ENCODE results near the gene EFCAB7.

Gene EFCAB7

GRCh38 chr1:63548303-63548702 lies 25.0 kb downstream of the EFCAB7 start:
- TF ChIP-seq SUZ12 (IDR thresholded peaks at IDR 0.05; ENCODE audit: extremely low read depth, insufficient read depth, insufficient read length), result no peak
- no peak for TF ChIP-seq ZNF274 (IDR thresholded peaks at IDR 0.05; ENCODE audit: low read depth, low read length)
- no peak for TF ChIP-seq YY1 (IDR thresholded peaks at IDR 0.05; ENCODE audit: insufficient read depth, insufficient read length)
- H3K9me3 ChIP-seq (ENCODE audit: insufficient read depth, low read length), result no peaks in the 10 kb centered on the region
- H3K9ac ChIP-seq (ENCODE audit: insufficient read length, low read depth), result no peak overlapping the region
- DNase-seq (ENCODE audit: low read depth, low spot score), result no peak
- H3K27me3 ChIP-seq (ENCODE audit: insufficient read depth, insufficient read length), result no peaks in the 10 kb centered on the region
- H3K4me3 ChIP-seq (ENCODE audit: insufficient read length, low read depth), result no peak overlapping the region
- no peaks in the 10 kb centered on the region for H3K36me3 ChIP-seq (ENCODE audit: insufficient read depth, insufficient read length, low read length)
- H3K4me1 ChIP-seq (ENCODE audit: insufficient read depth, insufficient read length), result no peaks in the 10 kb centered on the region

- no peak for TF ChIP-seq SUZ12 (IDR thresholded peaks at IDR 0.05; ENCODE audit: extremely low read depth, insufficient read depth, insufficient read length)
- no peak for TF ChIP-seq ZNF274 (IDR thresholded peaks at IDR 0.05; ENCODE audit: low read depth, low read length)
- no peak for TF ChIP-seq YY1 (IDR thresholded peaks at IDR 0.05; ENCODE audit: insufficient read depth, insufficient read length)
- no peaks in the 10 kb centered on the region for H3K36me3 ChIP-seq (ENCODE audit: insufficient read depth, insufficient read length, low read length)
- no peak overlapping the region for H3K9ac ChIP-seq (ENCODE audit: insufficient read length, low read depth)
- no peak overlapping the region for H3K4me3 ChIP-seq (ENCODE audit: insufficient read length, low read depth)
- no peaks in the 10 kb centered on the region for H3K4me1 ChIP-seq (ENCODE audit: insufficient read depth, insufficient read length)
- DNase-seq (ENCODE audit: low read depth, low spot score), result no peak
- H3K27me3 ChIP-seq (ENCODE audit: insufficient read depth, insufficient read length), result no peaks in the 10 kb centered on the region
- no peaks in the 10 kb centered on the region for H3K9me3 ChIP-seq (ENCODE audit: insufficient read depth, low read length)
Observed at GRCh38 chr1:63548877-63549276, 25.6 kb downstream of the EFCAB7 start.

- no peak for DNase-seq (ENCODE audit: low read depth, low spot score)
- TF ChIP-seq SUZ12 (IDR thresholded peaks at IDR 0.05; ENCODE audit: extremely low read depth, insufficient read depth, insufficient read length) (no peak), ZNF274 (IDR thresholded peaks at IDR 0.05; ENCODE audit: low read depth, low read length) (no peak), YY1 (IDR thresholded peaks at IDR 0.05; ENCODE audit: insufficient read depth, insufficient read length) (no peak)
- no peaks in the 10 kb centered on the region for H3K9me3 ChIP-seq (ENCODE audit: insufficient read depth, low read length)
- no peaks in the 10 kb centered on the region for H3K4me1 ChIP-seq (ENCODE audit: insufficient read depth, insufficient read length)
- H3K4me3 ChIP-seq (ENCODE audit: insufficient read length, low read depth), result no peak overlapping the region
- no peaks in the 10 kb centered on the region for H3K36me3 ChIP-seq (ENCODE audit: insufficient read depth, insufficient read length, low read length)
- H3K27me3 ChIP-seq (ENCODE audit: insufficient read depth, insufficient read length), result no peaks in the 10 kb centered on the region
- no peak overlapping the region for H3K9ac ChIP-seq (ENCODE audit: insufficient read length, low read depth)
Observed at GRCh38 chr1:63555480-63555879, 32.2 kb downstream of the EFCAB7 start.

- Histone ChIP-seq H3K36me3 (ENCODE audit: insufficient read depth, insufficient read length, low read length) (no peaks in the 10 kb centered on the region), H3K9ac (ENCODE audit: insufficient read length, low read depth) (no peak overlapping the region), H3K27me3 (ENCODE audit: insufficient read depth, insufficient read length) (no peaks in the 10 kb centered on the region), H3K9me3 (ENCODE audit: insufficient read depth, low read length) (no peaks in the 10 kb centered on the region), H3K4me1 (ENCODE audit: insufficient read depth, insufficient read length) (no peaks in the 10 kb centered on the region), H3K4me3 (ENCODE audit: insufficient read length, low read depth) (no peak overlapping the region)
- TF ChIP-seq ZNF274 (IDR thresholded peaks at IDR 0.05; ENCODE audit: low read depth, low read length) (no peak), YY1 (IDR thresholded peaks at IDR 0.05; ENCODE audit: insufficient read depth, insufficient read length) (no peak), SUZ12 (IDR thresholded peaks at IDR 0.05; ENCODE audit: extremely low read depth, insufficient read depth, insufficient read length) (no peak)
- DNase-seq (ENCODE audit: low read depth, low spot score), result peak; percentile 55
Observed at GRCh38 chr1:63557365-63557987, 34.2 kb downstream of the EFCAB7 start.

DNA sequence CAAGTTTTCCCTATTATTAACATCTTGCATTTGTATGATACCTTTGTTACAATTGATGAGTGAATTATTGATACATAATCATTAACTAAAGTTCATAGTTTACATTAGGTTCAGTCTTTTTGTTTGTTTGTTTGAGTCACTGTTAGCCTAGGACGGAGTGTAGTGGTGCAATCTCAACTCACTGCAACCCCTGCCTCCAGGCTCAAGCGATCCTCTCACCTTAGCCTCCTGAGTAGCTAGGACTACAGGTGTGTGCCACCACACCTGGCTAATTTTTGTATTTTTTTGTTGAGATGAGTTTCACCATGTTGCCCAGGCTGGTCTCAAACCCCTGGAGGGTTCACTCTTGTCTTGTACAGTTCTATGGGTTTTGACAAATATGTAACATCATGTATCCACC lies 36.0 kb downstream of the EFCAB7 start:
- no peak overlapping the region for H3K4me3 ChIP-seq (ENCODE audit: insufficient read length, low read depth)
- H3K27me3 ChIP-seq (ENCODE audit: insufficient read depth, insufficient read length), result no peaks in the 10 kb centered on the region
- no peak for TF ChIP-seq SUZ12 (IDR thresholded peaks at IDR 0.05; ENCODE audit: extremely low read depth, insufficient read depth, insufficient read length)
- TF ChIP-seq ZNF274 (IDR thresholded peaks at IDR 0.05; ENCODE audit: low read depth, low read length), result no peak
- no peaks in the 10 kb centered on the region for H3K36me3 ChIP-seq (ENCODE audit: insufficient read depth, insufficient read length, low read length)
- no peaks in the 10 kb centered on the region for H3K4me1 ChIP-seq (ENCODE audit: insufficient read depth, insufficient read length)
- no peaks in the 10 kb centered on the region for H3K9me3 ChIP-seq (ENCODE audit: insufficient read depth, low read length)
- no peak for DNase-seq (ENCODE audit: low read depth, low spot score)
- no peak overlapping the region for H3K9ac ChIP-seq (ENCODE audit: insufficient read length, low read depth)

DNA sequence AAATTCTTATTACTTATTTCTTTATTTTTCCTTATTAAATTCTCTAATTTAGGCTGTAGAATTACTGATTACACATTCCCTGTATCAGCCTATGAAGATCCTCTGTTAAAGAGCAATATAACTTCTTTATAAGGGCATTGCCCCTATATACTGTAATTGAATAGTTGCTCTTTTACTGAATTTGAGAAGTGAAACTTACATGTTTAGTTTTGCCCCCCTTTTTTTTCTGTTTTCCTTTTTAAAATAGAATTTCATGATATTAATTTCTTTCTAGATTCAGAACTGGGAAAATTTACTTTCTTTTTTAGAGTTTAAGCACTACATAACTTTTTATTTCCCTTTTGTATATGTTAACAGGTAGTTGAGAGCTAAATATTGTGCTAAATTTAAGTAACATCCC lies 40.4 kb downstream of the EFCAB7 start:
- Histone ChIP-seq H3K27me3 (ENCODE audit: insufficient read depth, insufficient read length) (no peaks in the 10 kb centered on the region), H3K4me1 (ENCODE audit: insufficient read depth, insufficient read length) (no peaks in the 10 kb centered on the region), H3K9me3 (ENCODE audit: insufficient read depth, low read length) (0 out of 2 replicates have a peak, but pooled peaks cover 7% of the 10 kb centered on the region), H3K36me3 (ENCODE audit: insufficient read depth, insufficient read length, low read length) (no peaks in the 10 kb centered on the region), H3K9ac (ENCODE audit: insufficient read length, low read depth) (no peak overlapping the region), H3K4me3 (ENCODE audit: insufficient read length, low read depth) (no peak overlapping the region)
- no peak for DNase-seq (ENCODE audit: low read depth, low spot score)
- TF ChIP-seq ZNF274 (IDR thresholded peaks at IDR 0.05; ENCODE audit: low read depth, low read length), result no peak
- TF ChIP-seq YY1 (IDR thresholded peaks at IDR 0.05; ENCODE audit: insufficient read depth, insufficient read length), result no peak
- TF ChIP-seq SUZ12 (IDR thresholded peaks at IDR 0.05; ENCODE audit: extremely low read depth, insufficient read depth, insufficient read length), result no peak

DNA sequence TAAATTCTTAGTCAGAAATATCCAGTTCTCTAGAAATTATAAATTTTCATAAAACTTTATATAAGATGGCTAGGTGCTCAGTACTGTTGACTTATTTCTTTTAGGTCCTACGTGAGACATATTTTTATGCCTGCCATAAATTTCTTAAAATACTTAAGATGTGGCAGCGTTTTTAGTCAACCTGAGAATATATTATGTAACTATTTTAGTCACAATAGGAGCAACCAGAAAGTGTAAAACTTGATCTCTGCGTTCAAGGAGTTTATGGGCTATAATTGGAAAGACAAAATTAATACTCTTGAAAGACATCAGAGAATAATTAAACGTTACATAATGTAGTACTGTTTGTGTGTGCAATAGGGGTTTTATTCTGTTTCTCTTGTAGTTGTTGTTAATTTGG lies 45.7 kb downstream of the EFCAB7 start:
- no peak overlapping the region for H3K4me3 ChIP-seq (ENCODE audit: insufficient read length, low read depth)
- no peak for DNase-seq (ENCODE audit: low read depth, low spot score)
- no peaks in the 10 kb centered on the region for H3K36me3 ChIP-seq (ENCODE audit: insufficient read depth, insufficient read length, low read length)
- 0 out of 2 replicates have a peak, but pooled peaks cover 7% of the 10 kb centered on the region for H3K9me3 ChIP-seq (ENCODE audit: insufficient read depth, low read length)
- no peaks in the 10 kb centered on the region for H3K27me3 ChIP-seq (ENCODE audit: insufficient read depth, insufficient read length)
- H3K9ac ChIP-seq (ENCODE audit: insufficient read length, low read depth), result no peak overlapping the region
- H3K4me1 ChIP-seq (ENCODE audit: insufficient read depth, insufficient read length), result no peaks in the 10 kb centered on the region
- no peak for TF ChIP-seq YY1 (IDR thresholded peaks at IDR 0.05; ENCODE audit: insufficient read depth, insufficient read length)
- no peak for TF ChIP-seq SUZ12 (IDR thresholded peaks at IDR 0.05; ENCODE audit: extremely low read depth, insufficient read depth, insufficient read length)
- no peak for TF ChIP-seq ZNF274 (IDR thresholded peaks at IDR 0.05; ENCODE audit: low read depth, low read length)

All from NT2/D1 (cell line).